Measurements from ENCODE around the gene SMIM12. TPM values are rescaled to one million over a fixed set of nuclear protein-coding genes. Genes with fewer than 3 reads are reported as not detected.

The SMIM12 gene
- total RNA-seq, 4 donors from 2014 or later: 23.3 to 25.3 (median 24.1) TPM

DNA sequence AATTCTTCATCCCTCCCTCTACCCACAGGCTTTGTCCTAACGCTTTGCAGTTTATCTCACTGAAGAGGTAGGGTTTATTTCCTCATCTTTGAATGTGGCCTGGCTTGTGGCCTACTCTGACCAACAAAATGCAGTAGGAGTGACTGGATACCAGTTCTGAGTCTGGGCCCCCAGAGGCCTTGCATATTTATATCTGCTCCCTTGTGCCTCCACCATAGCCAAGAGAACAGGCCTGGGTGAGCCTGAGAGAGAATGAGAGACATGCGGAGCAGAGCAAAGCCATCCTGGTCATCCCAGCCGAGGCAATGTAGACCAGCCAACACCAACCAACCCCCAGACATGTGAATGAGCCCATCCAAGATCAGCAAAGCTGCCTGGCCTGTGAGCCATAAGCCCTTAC is 30.3 kb downstream of the SMIM12 start:
- TF ChIP-seq, protein P1, sequence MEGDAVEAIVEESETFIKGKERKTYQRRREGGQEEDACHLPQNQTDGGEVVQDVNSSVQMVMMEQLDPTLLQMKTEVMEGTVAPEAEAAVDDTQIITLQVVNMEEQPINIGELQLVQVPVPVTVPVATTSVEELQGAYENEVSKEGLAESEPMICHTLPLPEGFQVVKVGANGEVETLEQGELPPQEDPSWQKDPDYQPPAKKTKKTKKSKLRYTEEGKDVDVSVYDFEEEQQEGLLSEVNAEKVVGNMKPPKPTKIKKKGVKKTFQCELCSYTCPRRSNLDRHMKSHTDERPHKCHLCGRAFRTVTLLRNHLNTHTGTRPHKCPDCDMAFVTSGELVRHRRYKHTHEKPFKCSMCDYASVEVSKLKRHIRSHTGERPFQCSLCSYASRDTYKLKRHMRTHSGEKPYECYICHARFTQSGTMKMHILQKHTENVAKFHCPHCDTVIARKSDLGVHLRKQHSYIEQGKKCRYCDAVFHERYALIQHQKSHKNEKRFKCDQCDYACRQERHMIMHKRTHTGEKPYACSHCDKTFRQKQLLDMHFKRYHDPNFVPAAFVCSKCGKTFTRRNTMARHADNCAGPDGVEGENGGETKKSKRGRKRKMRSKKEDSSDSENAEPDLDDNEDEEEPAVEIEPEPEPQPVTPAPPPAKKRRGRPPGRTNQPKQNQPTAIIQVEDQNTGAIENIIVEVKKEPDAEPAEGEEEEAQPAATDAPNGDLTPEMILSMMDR (IDR thresholded peaks at IDR 0.05; ENCODE audit: low read depth): no peak

DNA sequence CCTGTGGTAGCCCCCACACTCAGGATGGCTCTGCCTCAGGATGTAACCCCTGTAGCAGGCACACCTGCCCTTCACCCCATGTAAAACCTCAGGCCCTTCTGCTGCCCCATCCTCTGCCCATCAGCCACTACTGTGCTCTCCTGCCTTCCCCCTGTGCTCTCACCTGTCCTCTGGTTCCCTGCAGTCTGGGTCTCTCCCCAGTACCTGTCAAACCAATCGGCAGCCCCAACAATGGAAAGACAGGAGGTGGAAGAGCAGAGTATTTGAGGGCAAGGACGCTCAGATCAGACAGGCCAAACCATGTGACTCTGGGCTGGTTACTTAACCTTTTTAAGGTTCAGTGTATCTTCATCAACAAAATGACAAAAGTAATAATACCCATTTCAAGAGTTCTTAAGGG is 30.9 kb downstream of the SMIM12 start:
- TF ChIP-seq, protein P1 (IDR thresholded peaks at IDR 0.05; ENCODE audit: low read depth): no peak

DNA sequence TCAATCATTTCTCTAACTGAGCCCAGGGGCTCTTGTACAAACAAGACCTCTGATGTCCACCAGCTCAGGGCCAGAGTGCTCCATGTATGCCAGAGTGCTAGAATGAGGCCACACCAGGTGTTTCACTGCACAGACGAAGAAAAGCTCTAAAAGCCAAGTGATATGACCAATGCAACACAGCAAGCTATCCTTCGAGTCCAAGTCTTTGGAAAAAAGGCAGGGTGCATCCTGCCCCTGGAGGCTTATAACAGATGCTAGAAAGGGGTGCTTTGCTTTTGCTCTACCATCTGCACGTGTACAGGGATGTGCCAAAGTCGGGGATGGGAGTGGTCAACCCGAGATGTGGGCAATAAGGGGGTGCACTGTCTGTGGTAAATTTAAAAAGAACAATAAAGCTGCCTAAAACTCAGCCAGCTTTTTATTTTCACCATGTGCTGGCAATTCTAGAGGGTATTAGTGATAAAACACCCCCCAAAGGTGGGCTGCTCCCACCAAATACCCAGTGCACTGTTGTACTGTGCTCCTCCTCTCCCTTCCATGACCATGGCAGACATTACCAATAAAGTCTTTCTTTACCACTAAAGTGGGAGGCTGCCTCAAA is 32.1 kb downstream of the SMIM12 start:
- TF ChIP-seq, protein P1 (IDR thresholded peaks at IDR 0.05; ENCODE audit: low read depth): no peak

DNA sequence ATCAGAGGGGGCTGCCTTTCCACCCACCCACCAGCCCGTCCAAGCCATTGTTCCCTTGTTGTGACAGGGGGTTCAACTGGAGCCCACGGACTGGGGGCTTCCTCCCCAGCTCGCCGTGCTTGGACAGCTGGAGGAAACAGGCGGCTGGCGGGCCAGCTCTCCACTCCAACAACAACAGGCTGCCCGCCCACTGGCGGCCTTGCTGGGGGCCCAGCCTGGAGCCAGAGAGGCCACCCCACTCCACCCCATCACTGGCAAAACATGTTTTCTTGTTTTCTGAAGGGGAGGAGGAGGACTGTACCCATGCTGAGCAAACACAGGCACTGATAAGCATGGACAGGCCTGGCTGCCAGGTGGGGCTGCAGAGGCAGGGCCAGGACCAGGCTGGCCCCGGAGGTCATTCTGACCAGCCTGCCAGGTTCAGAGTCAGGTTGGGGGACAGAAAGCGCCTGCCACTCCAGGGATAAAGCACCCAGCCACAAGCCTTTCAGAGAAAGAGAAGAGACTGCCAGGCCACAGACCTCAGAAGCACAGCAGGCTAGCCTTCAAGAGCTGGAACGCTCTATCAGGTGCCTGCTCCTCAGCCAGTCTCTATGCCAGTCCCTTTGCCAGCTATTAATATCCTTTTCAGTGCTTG is 34.0 kb downstream of the SMIM12 start:
- TF ChIP-seq, protein P1 (IDR thresholded peaks at IDR 0.05; ENCODE audit: low read depth): no peak

DNA sequence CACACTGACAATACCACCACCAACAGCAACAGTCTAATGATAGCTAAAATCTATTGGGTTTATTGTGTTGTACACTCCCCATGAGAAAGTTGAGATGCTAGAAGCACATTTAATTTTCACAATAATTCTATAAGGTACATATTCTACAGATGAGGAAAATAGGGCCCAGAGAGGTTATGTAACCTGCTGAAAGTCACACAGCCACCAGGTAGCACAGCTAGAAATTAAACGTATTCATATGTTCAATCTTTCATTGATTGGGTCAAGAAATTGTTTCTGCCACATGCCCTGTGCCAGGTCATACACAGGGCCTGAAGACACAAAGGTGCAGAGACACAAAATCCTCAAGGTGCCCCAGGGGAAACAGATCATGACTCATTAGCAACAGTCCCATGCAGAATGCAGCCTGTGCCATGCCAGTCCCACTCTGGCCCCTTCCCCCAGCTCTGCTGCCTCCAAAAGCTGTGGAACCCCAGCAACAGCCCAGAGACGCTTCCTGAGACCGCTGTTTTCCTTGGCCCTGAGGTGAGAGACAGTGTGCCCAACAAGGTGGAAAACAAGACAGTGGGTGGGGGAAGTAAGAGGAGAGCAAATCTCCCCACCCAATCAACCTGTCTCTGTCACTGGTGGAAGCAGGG is 34.6 kb downstream of the SMIM12 start:
- TF ChIP-seq, protein P1 (IDR thresholded peaks at IDR 0.05; ENCODE audit: low read depth): no peak

DNA sequence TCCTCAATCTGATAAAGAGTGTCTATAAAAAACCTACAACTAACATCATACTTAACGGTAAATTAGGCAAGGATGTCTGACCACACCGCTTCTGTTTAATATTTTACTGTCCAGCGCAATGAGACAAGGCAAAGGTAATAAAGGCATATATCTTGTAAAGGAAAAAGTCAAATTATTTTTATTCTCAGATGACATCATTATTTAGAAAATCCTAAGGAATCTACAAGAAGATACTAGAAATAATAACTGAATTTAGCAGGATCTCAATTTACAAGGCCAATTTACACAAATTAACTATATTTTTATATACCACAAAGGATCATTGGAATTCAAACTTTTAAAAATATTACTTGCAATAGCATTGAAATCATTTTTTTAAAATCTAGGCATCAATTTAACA is 37.3 kb downstream of the SMIM12 start:
- TF ChIP-seq, protein P1 (IDR thresholded peaks at IDR 0.05; ENCODE audit: low read depth): no peak

DNA sequence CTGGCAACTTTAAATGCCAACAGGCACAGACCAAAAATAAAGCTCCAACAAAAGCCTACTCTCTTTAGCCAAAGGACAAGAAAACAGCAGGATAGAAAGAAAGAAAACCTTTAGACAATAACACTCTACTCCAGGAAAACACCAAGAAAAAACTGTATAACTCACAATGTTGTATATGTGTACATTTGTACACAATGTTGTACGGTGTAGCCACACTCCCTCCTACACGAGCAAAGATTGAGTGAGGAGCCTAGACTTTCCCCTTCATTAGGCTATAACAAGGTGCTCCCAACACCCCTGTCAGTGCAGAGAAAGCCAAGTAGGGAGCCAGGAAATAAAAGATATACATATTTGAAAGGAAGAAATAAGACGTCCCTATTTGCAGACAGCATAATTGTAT is 42.8 kb downstream of the SMIM12 start:
- TF ChIP-seq, protein P1 (IDR thresholded peaks at IDR 0.05; ENCODE audit: low read depth): no peak

All from subcutaneous adipose tissue (tissue), 4 donors.